ENCODE measurements around the gene GALNT16.

DNA sequence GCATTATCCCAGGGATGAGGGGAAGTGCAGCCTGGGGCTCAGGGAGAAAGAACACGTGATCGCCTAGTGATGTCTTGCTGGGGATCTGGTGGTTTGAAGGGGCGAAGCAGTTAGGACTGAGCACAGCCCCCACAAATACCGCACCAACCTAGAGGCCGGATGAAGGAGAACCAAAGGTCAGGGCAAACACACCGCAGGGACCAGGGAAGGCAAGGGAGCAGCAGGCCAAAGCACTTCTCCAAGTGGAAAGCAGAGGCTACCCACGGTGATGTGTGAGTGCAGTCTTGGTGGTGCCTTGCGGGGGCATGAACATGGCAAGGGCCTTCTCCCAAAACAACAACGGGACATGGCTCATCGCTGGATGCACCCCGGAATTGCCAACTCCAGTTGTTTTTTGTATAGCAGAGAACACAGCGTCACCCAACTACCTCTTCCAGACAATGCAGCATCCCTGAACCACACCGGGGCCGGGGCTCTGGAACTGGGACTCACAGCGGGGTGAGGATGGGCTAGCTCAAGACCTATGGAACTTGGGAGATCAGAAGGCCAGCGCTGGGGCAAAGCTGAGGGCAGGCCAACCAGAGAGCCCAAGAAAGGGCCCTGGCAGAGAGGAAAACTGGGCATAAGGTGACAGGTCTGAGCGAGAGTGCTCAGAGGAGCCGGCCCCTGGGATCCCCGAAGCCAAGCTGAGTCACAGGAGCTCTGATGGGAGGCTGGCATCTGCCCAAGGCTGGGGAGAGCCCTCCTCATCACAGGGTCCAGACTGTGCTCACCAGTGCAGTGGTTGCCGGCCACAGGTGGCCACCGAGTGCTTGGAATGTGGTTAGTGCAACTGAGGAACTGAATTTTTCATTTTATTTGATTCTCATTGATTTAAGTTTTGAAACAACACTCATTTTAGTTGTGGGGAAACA is 11.1 kb downstream of the GALNT16 start:
- TF ChIP-seq, protein P1, sequence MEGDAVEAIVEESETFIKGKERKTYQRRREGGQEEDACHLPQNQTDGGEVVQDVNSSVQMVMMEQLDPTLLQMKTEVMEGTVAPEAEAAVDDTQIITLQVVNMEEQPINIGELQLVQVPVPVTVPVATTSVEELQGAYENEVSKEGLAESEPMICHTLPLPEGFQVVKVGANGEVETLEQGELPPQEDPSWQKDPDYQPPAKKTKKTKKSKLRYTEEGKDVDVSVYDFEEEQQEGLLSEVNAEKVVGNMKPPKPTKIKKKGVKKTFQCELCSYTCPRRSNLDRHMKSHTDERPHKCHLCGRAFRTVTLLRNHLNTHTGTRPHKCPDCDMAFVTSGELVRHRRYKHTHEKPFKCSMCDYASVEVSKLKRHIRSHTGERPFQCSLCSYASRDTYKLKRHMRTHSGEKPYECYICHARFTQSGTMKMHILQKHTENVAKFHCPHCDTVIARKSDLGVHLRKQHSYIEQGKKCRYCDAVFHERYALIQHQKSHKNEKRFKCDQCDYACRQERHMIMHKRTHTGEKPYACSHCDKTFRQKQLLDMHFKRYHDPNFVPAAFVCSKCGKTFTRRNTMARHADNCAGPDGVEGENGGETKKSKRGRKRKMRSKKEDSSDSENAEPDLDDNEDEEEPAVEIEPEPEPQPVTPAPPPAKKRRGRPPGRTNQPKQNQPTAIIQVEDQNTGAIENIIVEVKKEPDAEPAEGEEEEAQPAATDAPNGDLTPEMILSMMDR (IDR thresholded peaks at IDR 0.05): no peak
- TF ChIP-seq POLR2A (IDR thresholded peaks at IDR 0.05) (no peak), EP300 (IDR thresholded peaks at IDR 0.05) (no peak)
